ENCODE results near the gene GGTLC2. TPM values are rescaled to one million over a fixed set of nuclear protein-coding genes. Genes with fewer than 3 reads are reported as not detected.
A peak's percentile ranks its signal among the peaks of the same experiment; 100 is the strongest.

Gene GGTLC2
- total RNA-seq, 1 donor from 2014 or later = 1.5 TPM

GRCh38 chr22:22673628-22674027 is 29.2 kb downstream of the GGTLC2 start:
- no peak for TF ChIP-seq CTCF (IDR thresholded peaks at IDR 0.05)
- Mint-ChIP-seq H3K4me3 (ENCODE audit: unreplicated experiment) (no peak overlapping the region), H3K9me3 (ENCODE audit: low read depth) (peaks cover 15% of the 10 kb centered on the region), H3K27ac (ENCODE audit: unreplicated experiment) (no peak overlapping the region), H3K27me3 (ENCODE audit: low read depth) (peaks cover 29% of the 10 kb centered on the region), H3K4me1 (ENCODE audit: low read depth) (no peaks in the 10 kb centered on the region), H3K36me3 (ENCODE audit: low read depth) (no peaks in the 10 kb centered on the region)
- no peak for DNase-seq (ENCODE audit: low spot score)

- no peak overlapping the region for H3K27ac Mint-ChIP-seq (ENCODE audit: unreplicated experiment)
- H3K4me1 Mint-ChIP-seq (ENCODE audit: low read depth) = no peaks in the 10 kb centered on the region
Measured at GRCh38 chr22:22674467-22674866, 30.1 kb downstream of the GGTLC2 start.

GRCh38 chr22:22678970-22679369 is 34.6 kb downstream of the GGTLC2 start:
- Mint-ChIP-seq H3K27ac (ENCODE audit: unreplicated experiment) (no peak overlapping the region), H3K4me1 (ENCODE audit: low read depth) (peaks cover 33% of the 10 kb centered on the region), H3K4me3 (ENCODE audit: unreplicated experiment) (no peak overlapping the region), H3K27me3 (ENCODE audit: low read depth) (peaks cover 24% of the 10 kb centered on the region), H3K9me3 (ENCODE audit: low read depth) (no peaks in the 10 kb centered on the region), H3K36me3 (ENCODE audit: low read depth) (no peaks in the 10 kb centered on the region)
- no peak for DNase-seq (ENCODE audit: low spot score)
- TF ChIP-seq CTCF (IDR thresholded peaks at IDR 0.05) = no peak

More at GRCh38 chr22:22674467-22674866, 30.1 kb downstream of the GGTLC2 start:
- Mint-ChIP-seq H3K9me3 (ENCODE audit: low read depth) (peaks cover 14% of the 10 kb centered on the region), H3K27me3 (ENCODE audit: low read depth) (peaks cover 34% of the 10 kb centered on the region), H3K36me3 (ENCODE audit: low read depth) (no peaks in the 10 kb centered on the region), H3K4me3 (ENCODE audit: unreplicated experiment) (no peak overlapping the region)
- no peak for DNase-seq (ENCODE audit: low spot score)
- TF ChIP-seq CTCF (IDR thresholded peaks at IDR 0.05) = no peak

GRCh38 chr22:22680396-22680795 is 36.0 kb downstream of the GGTLC2 start:
- no peak for TF ChIP-seq CTCF (IDR thresholded peaks at IDR 0.05)
- Mint-ChIP-seq H3K27me3 (ENCODE audit: low read depth) (peaks cover 16% of the 10 kb centered on the region), H3K36me3 (ENCODE audit: low read depth) (no peaks in the 10 kb centered on the region), H3K9me3 (ENCODE audit: low read depth) (no peaks in the 10 kb centered on the region), H3K4me1 (ENCODE audit: low read depth) (peaks cover 45% of the 10 kb centered on the region), H3K27ac (ENCODE audit: unreplicated experiment) (no peak overlapping the region), H3K4me3 (ENCODE audit: unreplicated experiment) (no peak overlapping the region)
- no peak for DNase-seq (ENCODE audit: low spot score)

GRCh38 chr22:22681221-22681739 is 36.9 kb downstream of the GGTLC2 start:
- H3K36me3 Mint-ChIP-seq (ENCODE audit: low read depth) = no peaks in the 10 kb centered on the region
- H3K27me3 Mint-ChIP-seq (ENCODE audit: low read depth) = peaks cover 15% of the 10 kb centered on the region
- H3K9me3 Mint-ChIP-seq (ENCODE audit: low read depth) = no peaks in the 10 kb centered on the region
- TF ChIP-seq CTCF (IDR thresholded peaks at IDR 0.05) = no peak
- peak overlapping the region; percentile 60 for H3K27ac Mint-ChIP-seq (ENCODE audit: unreplicated experiment)
- H3K4me1 Mint-ChIP-seq (ENCODE audit: low read depth) = peaks cover 45% of the 10 kb centered on the region
- DNase-seq (ENCODE audit: low spot score) = no peak
- no peak overlapping the region for H3K4me3 Mint-ChIP-seq (ENCODE audit: unreplicated experiment)
